Activated naive CD8-positive, alpha-beta T cell (primary cell): ENCODE results near the gene GALNS.
"Not testable (repeated sequence)": the region's sequence is repeated elsewhere in the genome, so short reads cannot be mapped to it uniquely, and the experiment has no call there.

ENCODE experiments used
- H3K27ac Mint-ChIP-seq: one replicate; pipeline ENCODE4 v1.8.0; 2021; ENCODE audit warnings: mixed read lengths
- H3K27me3 Mint-ChIP-seq: one replicate; pipeline ENCODE4 v1.8.0; 2021; ENCODE audit warnings: mixed read lengths
- H3K36me3 Mint-ChIP-seq: one replicate; pipeline ENCODE4 v1.8.0; 2021; ENCODE audit warnings: mixed read lengths
- H3K4me1 Mint-ChIP-seq: one replicate; pipeline ENCODE4 v1.8.0; 2021; ENCODE audit warnings: low read depth, mixed read lengths
- H3K4me3 Mint-ChIP-seq: one replicate; pipeline ENCODE4 v1.8.0; 2021; ENCODE audit warnings: mild to moderate bottlenecking, mixed read lengths
- H3K9me3 Mint-ChIP-seq: one replicate; pipeline ENCODE4 v1.8.0; 2021; ENCODE audit warnings: low read depth, mixed read lengths

GALNS gene

DNA sequence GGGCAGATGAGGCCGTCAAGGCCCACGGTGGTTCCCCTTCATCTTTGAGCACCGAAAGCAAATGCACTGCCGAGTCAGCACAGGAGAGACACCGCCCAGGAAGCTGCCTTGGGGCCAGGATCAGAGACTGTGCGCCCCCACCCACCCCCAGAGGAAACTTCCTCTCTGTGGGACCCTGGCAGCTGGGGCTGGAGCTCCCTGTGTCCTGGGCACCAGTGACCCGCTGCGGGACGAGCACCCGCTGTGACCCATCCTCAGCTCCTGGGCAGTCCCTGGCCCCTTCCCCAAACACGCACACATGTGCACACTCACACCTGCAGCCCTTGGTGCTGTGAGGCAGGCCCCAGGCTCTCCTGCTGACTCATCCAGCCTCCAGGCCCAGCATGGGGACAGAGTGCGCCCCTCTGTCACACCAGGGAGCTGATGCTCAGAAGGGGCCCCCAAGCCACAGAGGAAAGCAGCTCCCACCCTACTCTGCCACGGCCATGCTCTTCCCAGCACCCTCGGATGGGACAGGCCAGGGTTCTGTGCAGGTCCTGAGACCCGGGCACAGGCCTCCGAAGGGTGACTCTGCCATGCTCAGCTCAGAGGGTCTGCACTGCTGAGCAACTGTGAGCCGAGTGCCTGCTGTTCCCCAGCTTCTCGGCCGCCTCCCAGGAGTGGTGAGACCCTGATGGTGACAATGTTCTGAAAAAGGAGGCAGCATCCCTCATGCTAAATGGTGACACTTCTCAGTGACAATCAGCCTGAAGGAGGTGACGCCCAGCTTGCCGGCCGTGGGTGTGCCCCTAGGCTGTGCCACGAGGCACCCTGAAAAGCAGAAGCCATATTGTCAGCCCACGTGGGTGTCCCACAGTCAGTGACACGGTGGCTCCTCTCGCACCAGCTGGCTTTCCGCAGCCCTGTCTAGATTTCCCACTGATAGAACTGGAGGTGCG, 75.3 kb downstream of the GALNS start:
- Mint-ChIP-seq H3K9me3 (no peaks in the 10 kb centered on the region), H3K27me3 (no peaks in the 10 kb centered on the region), H3K4me1 (peaks cover 42% of the 10 kb centered on the region), H3K36me3 (no peaks in the 10 kb centered on the region), H3K4me3 (peak overlapping the region; percentile 79), H3K27ac (peak overlapping the region; percentile 88)

DNA sequence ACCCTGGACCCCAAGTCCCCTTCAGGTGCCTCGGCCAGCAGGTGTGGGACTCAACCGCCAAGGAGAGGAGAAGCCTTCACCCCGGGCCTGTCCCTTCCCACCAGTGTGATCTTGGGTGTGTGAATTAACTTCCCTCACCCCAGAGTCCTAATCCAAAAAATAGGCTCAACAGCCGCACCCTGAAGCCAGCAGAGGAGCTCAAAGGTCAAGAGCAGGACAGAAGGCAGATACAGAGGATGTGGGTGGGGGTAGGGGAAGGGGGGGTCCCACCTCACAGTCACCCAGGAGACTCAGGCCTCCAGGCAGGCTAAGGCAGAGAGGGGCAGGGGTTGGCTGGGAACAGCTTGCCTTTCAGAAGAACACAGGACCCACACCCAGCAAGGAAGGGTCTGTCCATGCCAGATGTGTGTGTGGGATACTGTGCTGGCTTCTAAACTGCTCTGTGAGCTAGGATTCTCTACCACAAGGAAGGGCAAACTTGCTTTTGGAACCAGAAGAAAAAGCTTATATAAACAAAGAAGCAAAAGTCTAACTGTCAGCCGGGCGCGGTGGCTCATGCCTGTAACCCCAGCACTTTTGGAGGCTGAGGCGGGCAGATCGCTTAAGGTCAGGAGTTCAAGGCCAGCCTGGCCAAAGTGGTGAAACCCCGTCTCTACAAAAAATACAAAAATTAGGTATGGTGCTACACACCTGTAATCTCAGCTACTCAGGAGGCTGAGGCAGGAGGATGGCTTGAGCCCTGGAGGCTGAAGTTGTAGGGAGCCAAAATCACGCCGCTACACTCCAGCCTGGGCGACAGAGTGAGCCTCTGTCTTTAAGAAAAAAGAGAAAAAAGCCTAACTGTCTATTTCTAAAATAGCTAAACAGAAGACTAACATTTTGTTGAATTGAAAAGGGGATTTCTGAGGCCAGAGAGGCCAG, 76.3 kb downstream of the GALNS start:
- H3K4me1 Mint-ChIP-seq = peaks cover 42% of the 10 kb centered on the region
- H3K4me3 Mint-ChIP-seq = peak overlapping the region; percentile 79
- H3K27ac Mint-ChIP-seq = peak overlapping the region; percentile 88
- H3K36me3 Mint-ChIP-seq = no peaks in the 10 kb centered on the region
- no peaks in the 10 kb centered on the region for H3K27me3 Mint-ChIP-seq
- no peaks in the 10 kb centered on the region for H3K9me3 Mint-ChIP-seq

DNA sequence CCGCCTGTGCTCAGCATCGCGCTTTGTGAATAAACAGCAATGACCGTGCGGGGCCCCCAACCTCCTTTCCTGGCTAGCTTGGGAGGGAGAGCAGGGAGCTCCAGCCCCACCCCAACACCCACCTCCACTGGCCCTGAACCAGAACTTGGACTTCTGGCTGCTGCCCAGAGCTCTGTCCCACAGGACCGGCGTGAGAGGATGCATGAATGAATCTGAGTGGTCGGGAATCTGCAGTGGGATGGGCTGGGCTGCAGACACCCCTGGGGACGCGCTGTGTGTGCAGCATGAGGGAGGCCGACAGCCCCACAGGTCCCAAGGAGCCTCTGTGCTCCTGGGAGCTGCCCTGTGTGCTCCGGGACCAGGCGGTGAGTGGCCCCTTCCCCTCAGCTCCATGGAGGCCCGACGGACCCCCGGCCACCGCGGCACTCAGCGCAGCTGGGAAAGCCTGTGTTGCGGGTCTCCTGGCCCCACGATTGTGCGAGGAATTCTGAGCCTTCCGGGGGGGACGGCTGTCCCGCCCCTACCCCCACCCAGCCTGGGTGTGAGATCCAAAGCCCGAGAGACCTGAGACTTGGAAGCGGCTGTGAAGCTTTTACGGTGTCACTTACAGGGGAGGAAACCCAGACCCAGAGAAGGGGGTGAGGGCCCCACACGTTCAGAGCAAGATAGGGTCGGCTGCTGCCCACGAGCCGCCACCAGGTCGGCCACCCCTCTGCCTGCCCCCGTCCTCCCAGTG, 77.2 kb downstream of the GALNS start:
- no peak overlapping the region for H3K4me3 Mint-ChIP-seq
- H3K36me3 Mint-ChIP-seq = no peaks in the 10 kb centered on the region
- no peaks in the 10 kb centered on the region for H3K9me3 Mint-ChIP-seq
- H3K27ac Mint-ChIP-seq = peak overlapping the region; percentile 16
- no peaks in the 10 kb centered on the region for H3K27me3 Mint-ChIP-seq
- H3K4me1 Mint-ChIP-seq = peaks cover 42% of the 10 kb centered on the region

DNA sequence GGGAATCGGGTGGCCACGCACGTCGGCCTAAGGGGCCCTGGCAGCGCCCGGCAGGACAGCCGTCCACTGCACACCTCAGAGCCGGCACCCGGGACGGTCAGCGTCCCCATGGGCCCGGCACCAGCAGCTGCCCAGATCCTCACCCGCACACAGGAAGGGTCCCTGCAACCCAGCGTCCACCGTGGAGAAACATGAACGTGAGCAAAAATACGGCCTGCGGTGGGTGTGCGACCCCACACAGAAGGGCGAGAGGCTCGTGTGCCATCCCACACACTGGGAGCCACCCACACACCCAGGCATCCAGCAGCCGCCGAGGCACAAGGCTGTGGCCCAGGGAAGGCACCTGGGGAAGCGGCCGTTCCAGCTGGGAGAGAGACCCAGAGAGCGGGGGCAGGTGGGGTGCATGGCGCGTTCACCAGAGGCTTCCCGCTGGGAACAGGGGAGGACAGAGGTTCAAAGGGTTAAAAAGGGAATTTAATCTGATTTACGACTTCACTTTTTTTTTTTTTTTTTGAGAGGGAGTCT, 78.1 kb downstream of the GALNS start:
- Mint-ChIP-seq H3K27me3 (no peaks in the 10 kb centered on the region), H3K4me3 (no peak overlapping the region), H3K27ac (no peak overlapping the region), H3K36me3 (no peaks in the 10 kb centered on the region), H3K9me3 (no peaks in the 10 kb centered on the region), H3K4me1 (peaks cover 44% of the 10 kb centered on the region)

DNA sequence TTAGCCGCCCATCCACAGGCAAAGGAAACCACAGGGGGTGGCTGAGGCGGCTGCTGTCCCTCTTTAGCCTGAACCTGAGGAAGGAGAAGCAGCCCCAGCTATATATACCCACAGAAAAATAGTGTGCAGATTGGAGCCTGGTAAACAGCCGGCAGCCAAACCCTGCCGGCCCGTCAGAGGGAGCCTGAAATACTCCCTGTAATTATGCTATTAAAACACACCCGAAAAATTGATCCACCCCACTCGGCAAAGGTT, 78.5 kb downstream of the GALNS start:
- H3K9me3 Mint-ChIP-seq = no peaks in the 10 kb centered on the region
- H3K27ac Mint-ChIP-seq = no peak overlapping the region
- no peaks in the 10 kb centered on the region for H3K36me3 Mint-ChIP-seq
- no peaks in the 10 kb centered on the region for H3K27me3 Mint-ChIP-seq
- H3K4me3 Mint-ChIP-seq = no peak overlapping the region
- H3K4me1 Mint-ChIP-seq = peaks cover 40% of the 10 kb centered on the region

DNA sequence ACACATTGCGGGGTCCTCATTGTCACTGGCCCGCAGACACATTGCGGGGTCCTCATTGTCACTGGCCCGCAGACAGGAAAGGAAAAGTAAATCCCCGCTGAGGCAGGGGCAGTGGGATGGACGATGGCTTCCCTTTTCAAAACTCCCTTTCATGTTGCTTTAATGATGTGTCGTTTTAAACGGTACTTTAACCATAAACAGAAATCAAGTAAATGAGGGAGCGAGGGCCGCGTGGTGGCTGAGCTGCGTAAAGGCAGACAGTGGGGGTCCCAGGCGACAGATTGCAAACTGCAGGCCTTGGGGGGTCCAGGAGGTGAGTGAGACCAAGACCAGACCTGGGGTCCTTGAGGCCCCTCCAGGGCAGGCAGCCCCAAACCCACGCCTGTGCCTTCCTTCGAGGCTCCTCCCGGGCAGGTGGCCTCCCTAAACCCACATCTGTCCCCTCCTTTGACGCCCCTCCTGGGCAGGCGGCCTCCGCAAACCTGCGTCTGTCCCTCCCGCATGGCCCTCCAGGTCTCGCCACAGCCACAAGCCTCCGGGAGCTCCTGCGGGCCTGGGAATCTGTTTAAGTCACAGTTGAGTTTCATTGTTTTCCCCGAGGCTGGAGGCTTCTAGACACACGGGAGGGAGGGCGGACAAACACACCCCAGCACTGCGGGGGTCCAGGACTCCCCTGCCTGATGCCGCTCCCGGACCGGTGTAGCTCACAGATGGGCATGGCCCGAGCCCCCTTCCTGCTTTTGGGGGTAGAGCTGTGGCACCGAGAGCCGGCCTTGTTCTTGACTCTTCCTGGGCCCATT, 79.1 kb downstream of the GALNS start:
- Mint-ChIP-seq H3K27me3 (no peaks in the 10 kb centered on the region), H3K36me3 (no peaks in the 10 kb centered on the region), H3K4me3 (no peak overlapping the region), H3K9me3 (no peaks in the 10 kb centered on the region), H3K27ac (no peak overlapping the region), H3K4me1 (peaks cover 34% of the 10 kb centered on the region)

DNA sequence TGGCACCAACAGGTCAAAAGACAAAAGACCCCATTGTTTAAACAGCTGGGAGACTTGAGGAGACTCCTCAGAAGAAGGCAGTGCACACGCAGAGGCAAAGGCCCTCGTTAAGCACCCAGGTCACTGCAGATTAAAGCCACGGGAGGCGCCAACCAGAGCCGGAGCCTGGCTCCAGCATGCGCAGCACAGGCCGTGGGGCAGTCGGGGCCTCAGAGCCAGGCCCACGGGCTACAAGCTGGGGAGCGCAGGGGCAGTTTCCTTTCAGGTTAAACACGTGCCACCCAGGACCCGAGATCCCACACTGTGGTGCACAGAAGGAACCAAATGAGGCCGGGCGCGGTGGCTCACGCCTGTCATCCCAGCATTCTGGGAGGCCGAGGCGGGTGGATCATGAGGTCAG, 80.9 kb downstream of the GALNS start:
- peaks cover 20% of the 10 kb centered on the region for H3K4me1 Mint-ChIP-seq
- no peak overlapping the region for H3K4me3 Mint-ChIP-seq
- no peaks in the 10 kb centered on the region for H3K36me3 Mint-ChIP-seq
- H3K9me3 Mint-ChIP-seq = no peaks in the 10 kb centered on the region
- H3K27ac Mint-ChIP-seq = no peak overlapping the region
- H3K27me3 Mint-ChIP-seq = no peaks in the 10 kb centered on the region

DNA sequence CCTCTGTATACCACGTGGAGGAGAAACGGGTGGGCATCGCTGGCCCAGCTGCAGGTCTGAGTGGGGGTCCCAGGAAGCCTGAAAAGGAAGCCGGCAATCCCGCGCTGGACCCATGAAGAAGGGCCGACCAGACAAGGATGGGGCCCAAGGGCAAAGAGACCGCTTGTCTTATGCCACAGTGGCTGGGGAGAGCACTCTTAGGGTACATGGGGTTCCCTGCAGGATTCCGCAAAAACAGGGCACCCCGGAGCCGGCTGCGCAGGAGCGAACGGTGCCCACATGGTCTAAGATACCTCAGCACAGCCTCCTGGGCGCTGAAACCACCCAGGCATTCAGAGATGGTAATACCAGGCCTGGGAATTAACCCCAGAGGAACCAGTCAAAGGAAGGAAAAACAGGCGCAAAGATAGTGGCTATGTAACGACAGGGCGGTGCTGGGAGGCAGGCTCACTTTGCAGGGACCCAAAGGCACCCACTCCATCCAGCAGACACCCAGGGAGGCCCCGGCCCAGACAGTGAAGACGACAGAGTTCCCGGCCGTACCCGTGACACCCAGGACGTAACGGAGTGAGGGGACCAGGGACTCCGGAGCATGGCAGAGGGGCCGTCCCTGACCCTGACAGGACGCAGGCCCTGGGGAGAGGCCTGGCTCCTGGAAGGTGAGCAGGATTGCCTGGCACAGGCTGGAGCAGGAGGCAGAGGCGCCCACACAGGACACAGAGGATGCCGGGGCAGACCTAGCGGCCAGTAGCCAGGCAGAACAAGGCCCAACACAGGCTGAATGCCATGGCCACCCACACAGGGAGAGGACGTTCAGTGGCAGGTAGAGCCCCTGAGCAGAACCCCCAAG, 82.0 kb downstream of the GALNS start:
- no peaks in the 10 kb centered on the region for H3K27me3 Mint-ChIP-seq
- peaks cover 11% of the 10 kb centered on the region for H3K4me1 Mint-ChIP-seq
- H3K9me3 Mint-ChIP-seq = no peaks in the 10 kb centered on the region
- H3K27ac Mint-ChIP-seq = no peak overlapping the region
- no peak overlapping the region for H3K4me3 Mint-ChIP-seq
- no peaks in the 10 kb centered on the region for H3K36me3 Mint-ChIP-seq

DNA sequence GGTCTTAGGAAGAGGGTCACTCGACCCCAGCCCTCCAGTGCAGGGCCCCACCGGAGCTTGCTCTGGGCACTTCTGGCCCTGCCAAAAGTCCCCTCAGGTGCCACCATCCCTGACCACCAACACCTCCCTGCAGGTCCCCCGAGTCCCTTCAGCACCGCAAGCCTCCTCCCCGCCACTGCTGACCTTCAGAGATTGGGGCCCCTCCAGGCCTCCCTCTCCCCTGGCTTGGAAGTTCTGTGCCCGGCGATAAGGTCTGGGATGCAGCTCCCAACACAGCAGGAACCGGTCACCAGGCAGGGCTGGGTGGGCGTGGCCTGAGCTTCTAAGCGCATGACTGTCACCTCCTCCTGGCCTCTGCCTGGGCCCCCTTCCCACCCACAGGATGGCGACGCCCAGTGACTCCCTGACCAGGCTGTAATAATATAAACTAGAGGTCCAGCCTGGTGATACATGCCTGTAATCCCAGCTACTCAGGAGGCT, 82.9 kb downstream of the GALNS start:
- Mint-ChIP-seq H3K9me3 (no peaks in the 10 kb centered on the region), H3K27ac (no peak overlapping the region), H3K36me3 (no peaks in the 10 kb centered on the region), H3K4me1 (peaks cover 17% of the 10 kb centered on the region), H3K27me3 (no peaks in the 10 kb centered on the region), H3K4me3 (no peak overlapping the region)

DNA sequence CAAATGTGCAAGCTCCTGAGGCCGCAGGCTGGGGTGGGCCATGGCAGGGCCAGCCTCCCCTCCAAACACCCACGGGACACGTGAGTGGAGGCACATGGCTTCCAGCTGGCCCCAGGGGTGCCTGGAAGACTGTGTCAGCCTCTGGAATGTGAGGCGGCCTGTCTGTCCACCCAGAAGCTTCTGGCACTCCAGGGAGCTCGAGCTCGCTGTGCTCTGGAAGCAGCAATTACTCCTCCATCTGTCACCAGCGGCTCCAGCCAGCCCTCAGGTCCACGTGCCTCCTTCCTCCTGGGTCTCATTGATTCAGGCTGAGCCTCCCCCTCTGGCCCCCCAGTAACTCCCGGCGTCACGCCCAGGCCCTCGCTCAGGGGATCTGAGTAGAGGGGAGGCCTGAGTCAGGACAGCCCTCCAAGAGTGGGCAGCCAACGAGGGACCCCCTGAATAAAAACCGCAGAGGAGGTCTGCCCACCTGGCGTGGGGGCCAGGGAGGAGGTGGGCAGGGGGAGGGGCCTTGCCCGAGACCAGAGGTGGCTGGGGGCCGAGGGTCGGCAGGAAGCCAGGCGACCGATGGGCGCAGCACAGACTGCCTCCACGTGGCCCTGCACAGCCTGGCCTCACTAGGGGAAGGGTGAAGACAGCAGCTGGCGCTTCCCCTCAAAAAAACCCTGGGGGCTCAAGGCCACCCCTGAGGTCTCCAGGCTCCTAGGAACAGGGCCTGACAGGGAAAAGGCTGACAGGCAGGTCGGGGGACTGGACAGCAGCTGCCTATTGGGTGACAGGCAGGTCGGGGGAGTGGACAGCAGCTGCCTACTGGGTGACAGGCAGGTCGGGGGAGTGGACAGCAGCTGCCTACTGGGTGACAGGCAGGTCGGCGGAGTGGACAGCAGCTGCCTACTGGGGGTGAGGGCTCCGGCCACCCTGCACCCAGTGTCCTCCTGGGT, 83.6 kb downstream of the GALNS start:
- Mint-ChIP-seq H3K9me3 (no peaks in the 10 kb centered on the region), H3K27me3 (no peaks in the 10 kb centered on the region), H3K4me3 (no peak overlapping the region), H3K36me3 (no peaks in the 10 kb centered on the region), H3K27ac (no peak overlapping the region), H3K4me1 (peaks cover 16% of the 10 kb centered on the region)

DNA sequence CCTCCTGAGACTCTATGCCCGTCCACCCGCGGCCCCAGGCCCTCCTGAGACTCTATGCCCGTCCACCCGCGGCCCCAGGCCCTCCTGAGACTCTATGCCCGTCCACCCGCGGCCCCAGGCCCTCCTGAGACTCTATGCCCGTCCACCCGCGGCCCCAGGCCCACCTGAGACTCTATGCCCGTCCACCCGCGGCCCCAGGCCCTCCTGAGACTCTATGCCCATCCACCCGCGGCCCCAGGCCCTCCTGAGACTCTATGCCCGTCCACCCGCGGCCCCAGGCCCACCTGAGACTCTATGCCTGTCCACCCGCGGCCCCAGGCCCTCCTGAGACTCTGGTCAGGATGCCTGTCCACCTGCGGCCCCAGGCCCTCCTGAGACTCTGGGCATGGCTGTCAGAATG, 85.0 kb downstream of the GALNS start:
- H3K4me3 Mint-ChIP-seq, H3K27me3 Mint-ChIP-seq, H3K27ac Mint-ChIP-seq, H3K36me3 Mint-ChIP-seq, H3K9me3 Mint-ChIP-seq: not testable (repeated sequence)
- H3K4me1 Mint-ChIP-seq = peaks cover 21% of the 10 kb centered on the region

DNA sequence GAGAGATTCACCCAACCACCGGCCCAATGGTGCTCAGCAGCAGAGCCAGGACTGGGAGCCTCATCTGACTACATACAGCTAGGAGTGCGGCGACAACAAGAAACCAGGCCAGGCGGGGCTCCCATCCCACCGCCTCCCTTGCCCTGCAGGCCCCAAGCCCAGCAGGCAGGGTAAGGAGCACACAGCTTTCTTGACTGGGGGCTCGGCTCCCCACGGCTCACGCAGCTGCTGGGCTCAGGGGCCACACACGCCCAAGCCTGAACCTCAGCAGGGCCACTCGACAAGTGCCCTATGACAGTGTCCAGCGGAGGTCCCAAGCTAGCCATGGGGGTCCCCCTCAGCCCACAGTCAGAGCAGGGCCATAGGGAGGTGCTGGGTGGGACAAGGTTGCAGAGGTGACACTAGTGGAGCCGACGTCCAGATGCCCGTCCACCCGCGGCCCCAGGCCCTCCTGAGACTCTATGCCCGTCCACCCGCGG, 85.4 kb downstream of the GALNS start:
- Mint-ChIP-seq H3K4me3 (no peak overlapping the region), H3K36me3 (no peaks in the 10 kb centered on the region), H3K4me1 (peaks cover 21% of the 10 kb centered on the region), H3K9me3 (no peaks in the 10 kb centered on the region), H3K27me3 (no peaks in the 10 kb centered on the region), H3K27ac (peak overlapping the region; percentile 22)
